Dendritic cell treated with granulocyte-macrophage colony-stimulating factor and Interleukin-4, amounts not matched to agents 40 ng/mL and 50 ng/mL, for 4 days (primary cell): ENCODE data around the gene OR6F1.
"Not testable (repeated sequence)": the region's sequence is repeated elsewhere in the genome, so short reads cannot be mapped to it uniquely, and the experiment has no call there.

Experiments used
- H3K27ac Mint-ChIP-seq: one replicate; pipeline ENCODE4 v1.8.0; 2022; ENCODE audit warnings: mild to moderate bottlenecking, mixed read lengths
- H3K27me3 Mint-ChIP-seq: one replicate; pipeline ENCODE4 v1.8.0; 2022; ENCODE audit warnings: mild to moderate bottlenecking, mixed read lengths
- H3K36me3 Mint-ChIP-seq: one replicate; pipeline ENCODE4 v1.8.0; 2022; ENCODE audit warnings: low read depth, mixed read lengths
- H3K4me1 Mint-ChIP-seq: one replicate; pipeline ENCODE4 v1.8.0; 2022; ENCODE audit warnings: low read depth, mixed read lengths
- H3K4me3 Mint-ChIP-seq: one replicate; pipeline ENCODE4 v1.8.0; 2022; ENCODE audit warnings: mild to moderate bottlenecking, moderate library complexity, mixed read lengths
- H3K9me3 Mint-ChIP-seq: one replicate; pipeline ENCODE4 v1.8.0; 2022; ENCODE audit warnings: mixed read lengths
- intact Hi-C: fragments of 100-400 bp; cut with micrococcal nuclease; formaldehyde crosslinking; loops from one replicate; pipeline ENCODE4 v1.15.0; 2022

OR6F1 gene

DNA sequence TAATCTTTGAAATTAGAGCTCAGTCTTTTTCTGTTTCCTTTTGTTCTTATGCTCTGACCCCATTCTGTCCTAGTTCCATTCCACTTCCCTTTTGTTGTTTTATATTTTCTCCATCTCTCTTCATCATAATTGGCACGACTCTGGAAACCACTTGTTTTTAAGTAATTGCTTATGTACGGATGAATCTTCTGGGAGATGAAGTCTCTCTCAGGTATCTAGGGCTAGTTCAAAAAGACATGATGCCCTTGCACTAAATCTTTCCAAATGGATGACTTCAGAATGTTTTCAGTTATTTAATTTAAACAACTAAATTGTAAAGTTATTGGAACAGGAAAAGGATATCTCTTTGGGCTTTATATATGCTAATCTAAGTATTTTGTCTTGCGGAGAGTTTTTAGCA lies at the start of gene OR6F1:
OR6F1 (minus strand) TSS at position 101 of the 400 bp plus-strand sequence. CDS start 3,891 bp downstream, outside the sequence.
- Mint-ChIP-seq H3K4me3 (no peak within 1 kb of the TSS), H3K36me3 (no peaks in the 10 kb centered on the region), H3K4me1 (no peaks in the 10 kb centered on the region), H3K9me3 (peaks cover 8% of the 10 kb centered on the region), H3K27ac (no peak within 1 kb of the TSS), H3K27me3 (no peaks in the 10 kb centered on the region)
- intact Hi-C loops: no loop called here

GRCh38 chr1:247760456-247760855 lies 44.0 kb upstream of the OR6F1 start, which contains the start of gene OR1C1:
TSS of gene OR1C1 (minus strand) at chr1:247760556. CDS start at chr1:247758406, 2,150 bp downstream.
- intact Hi-C loops: no loop called here
- Mint-ChIP-seq H3K27me3 (no peaks in the 10 kb centered on the region), H3K36me3 (no peaks in the 10 kb centered on the region), H3K4me1 (no peaks in the 10 kb centered on the region), H3K9me3 (peaks cover 9% of the 10 kb centered on the region), H3K4me3 (no peak within 1 kb of the TSS), H3K27ac (no peak within 1 kb of the TSS)

- intact Hi-C loops, H3K36me3 Mint-ChIP-seq, H3K4me1 Mint-ChIP-seq, H3K27me3 Mint-ChIP-seq, H3K27ac Mint-ChIP-seq, H3K4me3 Mint-ChIP-seq: not testable (repeated sequence)
- peaks cover 30% of the 10 kb centered on the region for H3K9me3 Mint-ChIP-seq
Observed at GRCh38 chr1:247754311-247754710, 37.9 kb upstream of the OR6F1 start.

DNA sequence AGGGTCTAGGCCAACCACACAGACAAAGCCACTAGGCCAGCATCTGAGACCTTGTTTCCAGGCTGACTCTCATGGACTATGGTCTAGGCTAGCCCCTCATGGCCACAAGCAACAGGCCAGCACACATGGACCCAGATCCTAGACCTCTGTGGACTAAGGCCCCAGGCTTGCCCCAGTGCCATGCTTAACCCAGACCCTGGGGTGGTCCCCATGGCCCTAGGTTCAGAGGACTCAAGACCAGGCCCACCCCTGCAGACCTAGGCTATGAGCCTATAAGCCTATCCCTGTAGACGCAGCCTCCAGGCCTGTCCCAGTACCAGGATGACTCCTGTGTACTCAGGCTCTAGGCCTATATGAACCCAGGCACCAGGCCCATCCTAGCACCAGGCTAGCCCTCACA lies 33.4 kb upstream of the OR6F1 start:
- Mint-ChIP-seq H3K4me1 (no peaks in the 10 kb centered on the region), H3K4me3 (no peak overlapping the region), H3K36me3 (no peaks in the 10 kb centered on the region), H3K9me3 (peaks cover 24% of the 10 kb centered on the region), H3K27ac (no peak overlapping the region), H3K27me3 (no peaks in the 10 kb centered on the region)
- intact Hi-C loops: no loop called here

DNA sequence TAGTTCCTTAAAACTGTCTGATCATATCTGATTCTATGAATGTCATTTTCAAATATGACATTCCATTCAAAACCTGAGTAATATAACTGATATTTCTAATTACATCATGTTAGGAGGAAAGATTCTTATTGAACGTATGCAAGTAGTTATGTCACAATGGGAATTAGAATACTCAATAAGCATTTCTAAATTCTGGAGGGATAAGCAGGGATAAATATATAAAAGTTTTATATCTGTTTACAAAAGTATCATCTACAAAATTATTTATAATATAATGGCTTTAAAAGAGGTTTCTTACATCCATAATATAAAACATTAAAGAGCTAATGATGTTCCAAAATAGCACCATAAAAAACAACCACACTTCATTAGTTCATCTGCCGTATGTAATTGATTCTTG lies 31.6 kb upstream of the OR6F1 start, which contains the start of gene OR14A2:
OR14A2 (minus strand) TSS at position 101 of the 400 bp plus-strand sequence.
- Mint-ChIP-seq H3K27ac (no peak within 1 kb of the TSS), H3K36me3 (no peaks in the 10 kb centered on the region), H3K4me3 (no peak within 1 kb of the TSS), H3K9me3 (peaks cover 24% of the 10 kb centered on the region), H3K4me1 (no peaks in the 10 kb centered on the region), H3K27me3 (no peaks in the 10 kb centered on the region)
- intact Hi-C loops: no loop called here

DNA sequence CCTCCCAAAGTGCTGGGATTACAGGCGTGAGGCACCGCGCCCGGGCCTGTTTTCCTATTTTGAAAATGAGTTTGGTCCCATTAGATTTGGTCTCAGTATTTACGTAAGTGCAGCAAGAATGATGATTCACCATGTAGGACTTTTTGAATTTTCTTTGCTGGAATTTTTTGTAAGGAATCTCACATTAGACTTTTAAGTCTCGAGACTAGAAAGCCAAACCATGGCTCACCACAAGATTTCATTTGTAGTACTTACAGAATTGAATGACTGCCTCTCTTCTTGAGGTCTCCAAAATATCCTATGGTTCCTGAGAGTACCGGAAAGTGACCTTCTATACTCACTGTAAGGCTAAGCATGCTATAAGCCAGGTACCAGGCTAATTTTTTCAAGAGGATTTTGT lies 31.2 kb upstream of the OR6F1 start:
- intact Hi-C loops: no loop called here
- Mint-ChIP-seq H3K4me3 (no peak overlapping the region), H3K4me1 (no peaks in the 10 kb centered on the region), H3K27ac (no peak overlapping the region), H3K9me3 (peaks cover 24% of the 10 kb centered on the region), H3K27me3 (no peaks in the 10 kb centered on the region), H3K36me3 (no peaks in the 10 kb centered on the region)

DNA sequence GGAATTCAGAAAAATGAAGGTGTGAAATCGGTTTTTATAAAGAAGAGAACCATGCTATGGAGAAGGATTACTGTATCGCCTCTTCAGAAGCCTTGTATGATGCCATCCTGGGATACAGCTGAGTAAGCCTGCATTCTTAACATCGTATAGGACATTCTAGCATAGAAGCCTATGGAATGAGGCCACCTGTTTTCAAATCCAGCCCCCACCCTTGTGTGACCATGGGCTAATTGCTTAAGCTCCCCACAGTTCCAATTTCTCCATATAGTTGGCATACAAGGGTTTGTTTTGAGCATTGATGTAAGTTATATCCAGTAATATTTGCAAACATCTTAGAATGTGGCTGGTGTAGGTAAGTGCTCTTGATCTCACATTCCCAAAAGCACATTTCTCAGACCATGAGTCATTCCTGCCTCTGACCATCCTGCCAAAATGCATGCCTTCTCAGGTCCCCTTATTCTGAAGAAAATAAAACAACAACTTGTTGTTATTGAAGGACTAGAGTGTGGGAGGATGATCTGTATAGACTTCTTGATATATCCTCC lies 30.0 kb upstream of the OR6F1 start:
- intact Hi-C loops: no loop called here
- no peaks in the 10 kb centered on the region for H3K36me3 Mint-ChIP-seq
- H3K9me3 Mint-ChIP-seq: peaks cover 24% of the 10 kb centered on the region
- no peaks in the 10 kb centered on the region for H3K27me3 Mint-ChIP-seq
- H3K27ac Mint-ChIP-seq: no peak overlapping the region
- no peak overlapping the region for H3K4me3 Mint-ChIP-seq
- H3K4me1 Mint-ChIP-seq: no peaks in the 10 kb centered on the region

DNA sequence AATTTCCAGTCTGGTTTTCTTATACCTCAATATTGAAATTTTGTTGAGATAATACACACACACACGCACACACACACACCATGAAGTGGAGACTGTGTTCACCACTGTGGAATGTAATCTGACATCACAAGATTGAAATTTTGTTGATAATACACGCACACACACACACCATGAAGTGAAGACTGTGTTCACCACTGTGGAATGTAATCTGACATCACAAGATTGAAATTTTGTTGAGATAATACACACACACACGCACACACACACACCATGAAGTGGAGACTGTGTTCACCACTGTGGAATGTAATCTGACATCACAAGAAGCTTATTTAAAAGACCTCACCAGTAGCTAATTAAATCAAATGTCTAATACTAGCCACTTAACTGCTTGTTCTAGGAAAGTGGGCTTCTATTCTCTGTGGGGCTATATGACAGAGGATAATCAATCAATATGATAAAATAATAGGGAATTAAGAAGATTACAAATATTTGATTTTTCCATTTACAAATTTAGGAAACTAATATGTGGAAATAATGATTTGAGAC lies 25.8 kb upstream of the OR6F1 start:
- H3K4me1 Mint-ChIP-seq, H3K9me3 Mint-ChIP-seq, H3K27me3 Mint-ChIP-seq, H3K36me3 Mint-ChIP-seq, H3K27ac Mint-ChIP-seq, H3K4me3 Mint-ChIP-seq, intact Hi-C loops: not testable (repeated sequence)

DNA sequence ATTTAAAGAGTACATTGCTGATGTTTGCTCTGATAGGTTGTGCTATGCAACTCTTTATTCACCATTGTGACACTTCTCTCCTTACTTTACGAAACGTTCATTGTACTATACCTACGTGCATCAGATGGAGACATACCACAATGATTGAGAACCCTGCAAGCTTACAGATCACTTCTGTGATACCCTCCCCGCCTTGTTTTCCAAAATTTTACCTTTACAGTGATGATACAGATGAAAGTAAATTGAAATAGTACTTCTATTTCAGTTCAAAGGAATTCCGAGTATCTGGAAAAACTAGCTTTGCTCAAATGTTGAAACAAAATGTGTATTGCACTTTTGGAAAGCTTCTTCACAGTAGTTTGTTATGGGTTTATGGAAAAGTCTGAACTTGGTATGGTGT lies 25.3 kb upstream of the OR6F1 start:
- H3K27me3 Mint-ChIP-seq: no peaks in the 10 kb centered on the region
- no peaks in the 10 kb centered on the region for H3K9me3 Mint-ChIP-seq
- no peaks in the 10 kb centered on the region for H3K4me1 Mint-ChIP-seq
- intact Hi-C loops: no loop called here
- no peaks in the 10 kb centered on the region for H3K36me3 Mint-ChIP-seq
- no peak overlapping the region for H3K4me3 Mint-ChIP-seq
- no peak overlapping the region for H3K27ac Mint-ChIP-seq

- Mint-ChIP-seq H3K4me3 (no peak overlapping the region), H3K9me3 (no peaks in the 10 kb centered on the region), H3K4me1 (no peaks in the 10 kb centered on the region), H3K27me3 (no peaks in the 10 kb centered on the region), H3K27ac (no peak overlapping the region), H3K36me3 (no peaks in the 10 kb centered on the region)
- intact Hi-C loops: no loop called here
Observed at GRCh38 chr1:247740721-247741120, 24.3 kb upstream of the OR6F1 start.

DNA sequence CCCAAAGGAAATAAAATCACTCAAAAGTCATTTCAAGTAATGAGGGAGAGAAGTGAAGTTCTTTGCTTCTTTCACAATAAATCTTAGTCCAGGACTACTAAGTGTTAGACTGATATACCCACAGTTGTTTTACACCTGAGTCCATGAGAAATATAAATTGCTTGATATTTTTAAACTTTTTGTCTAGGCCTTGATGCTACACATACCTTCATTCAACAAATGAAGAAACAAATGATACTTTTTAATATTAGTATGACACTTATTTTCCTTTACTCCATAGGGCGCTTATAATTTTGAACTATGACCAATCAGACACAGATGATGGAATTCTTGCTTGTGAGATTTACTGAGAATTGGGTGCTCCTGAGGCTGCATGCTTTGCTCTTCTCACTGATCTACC lies 21.9 kb upstream of the OR6F1 start, which contains the start of gene OR14K1:
OR14K1 (plus strand) TSS at position 301 of the 400 bp plus-strand sequence; CDS start at position 301, 0 bp downstream.
- intact Hi-C loops: no loop called here
- no peaks in the 10 kb centered on the region for H3K4me1 Mint-ChIP-seq
- no peaks in the 10 kb centered on the region for H3K27me3 Mint-ChIP-seq
- no peaks in the 10 kb centered on the region for H3K36me3 Mint-ChIP-seq
- no peaks in the 10 kb centered on the region for H3K9me3 Mint-ChIP-seq
- H3K27ac Mint-ChIP-seq: no peak within 1 kb of the TSS
- H3K4me3 Mint-ChIP-seq: no peak within 1 kb of the TSS

DNA sequence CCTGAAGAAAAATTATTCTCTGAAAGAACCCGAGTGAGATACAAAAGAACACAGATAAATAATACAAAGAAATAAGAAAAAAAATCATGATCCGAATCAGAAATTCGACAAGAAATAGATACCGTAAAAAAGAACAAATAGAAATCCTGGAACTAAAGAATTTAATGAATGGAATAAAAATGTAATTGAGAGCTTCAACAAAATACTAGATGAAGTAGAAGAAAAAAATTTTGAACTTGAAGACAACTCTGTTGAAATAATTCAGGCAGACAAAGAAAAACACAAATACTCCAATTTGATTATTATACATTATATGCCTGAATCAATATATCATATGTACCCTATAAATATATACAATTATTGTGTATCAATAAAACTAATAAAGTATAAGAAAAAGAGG lies 4.8 kb upstream of the OR6F1 start:
- Mint-ChIP-seq H3K36me3 (no peaks in the 10 kb centered on the region), H3K9me3 (peaks cover 11% of the 10 kb centered on the region), H3K4me3 (no peak overlapping the region), H3K27me3 (no peaks in the 10 kb centered on the region), H3K27ac (no peak overlapping the region), H3K4me1 (no peaks in the 10 kb centered on the region)
- intact Hi-C loops: no loop called here

DNA sequence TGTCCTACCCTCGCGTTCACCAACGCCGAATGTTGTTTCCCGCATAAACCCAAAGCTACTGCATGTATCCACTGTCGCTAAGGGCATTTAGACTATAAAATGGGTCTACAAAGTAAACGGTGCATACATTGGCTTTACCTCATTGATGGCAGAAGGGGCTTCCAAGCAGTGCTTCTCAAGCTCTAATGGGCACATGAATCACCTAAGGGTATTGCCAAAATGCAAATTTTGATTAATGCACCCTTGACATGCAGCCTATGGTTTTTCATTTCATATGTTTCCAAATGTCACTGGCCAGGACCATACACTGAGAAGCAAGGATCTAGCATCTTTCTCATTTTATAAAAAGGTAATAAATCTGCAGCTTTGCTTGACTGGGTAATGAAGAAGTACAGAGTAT lies 2.7 kb downstream of the OR6F1 start:
- H3K27me3 Mint-ChIP-seq: no peaks in the 10 kb centered on the region
- H3K36me3 Mint-ChIP-seq: no peaks in the 10 kb centered on the region
- H3K9me3 Mint-ChIP-seq: peaks cover 20% of the 10 kb centered on the region
- intact Hi-C loops: no loop called here
- no peak overlapping the region for H3K27ac Mint-ChIP-seq
- H3K4me1 Mint-ChIP-seq: no peaks in the 10 kb centered on the region
- H3K4me3 Mint-ChIP-seq: no peak overlapping the region

DNA sequence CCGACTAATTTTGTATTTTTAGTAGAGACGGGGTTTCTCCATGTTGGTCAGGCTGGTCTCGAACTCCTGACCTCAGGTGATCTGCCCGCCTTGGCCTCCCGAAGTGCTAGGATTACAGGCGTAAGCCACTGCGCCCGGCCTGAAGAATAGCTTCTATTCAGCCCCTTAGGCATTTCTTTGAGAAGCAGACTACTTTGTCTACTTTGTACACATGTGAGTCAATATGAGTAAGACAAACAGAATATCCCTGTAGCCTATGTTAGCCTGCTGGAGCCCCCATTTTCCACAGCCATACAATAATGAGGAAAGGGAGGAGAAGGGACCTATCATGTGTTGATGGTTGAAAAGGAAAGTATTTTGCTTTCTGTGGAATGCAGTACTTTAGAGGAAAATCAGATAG lies 5.8 kb downstream of the OR6F1 start:
- H3K4me1 Mint-ChIP-seq, H3K4me3 Mint-ChIP-seq, H3K36me3 Mint-ChIP-seq, H3K27ac Mint-ChIP-seq, H3K27me3 Mint-ChIP-seq, intact Hi-C loops: not testable (repeated sequence)
- H3K9me3 Mint-ChIP-seq: peaks cover 20% of the 10 kb centered on the region

DNA sequence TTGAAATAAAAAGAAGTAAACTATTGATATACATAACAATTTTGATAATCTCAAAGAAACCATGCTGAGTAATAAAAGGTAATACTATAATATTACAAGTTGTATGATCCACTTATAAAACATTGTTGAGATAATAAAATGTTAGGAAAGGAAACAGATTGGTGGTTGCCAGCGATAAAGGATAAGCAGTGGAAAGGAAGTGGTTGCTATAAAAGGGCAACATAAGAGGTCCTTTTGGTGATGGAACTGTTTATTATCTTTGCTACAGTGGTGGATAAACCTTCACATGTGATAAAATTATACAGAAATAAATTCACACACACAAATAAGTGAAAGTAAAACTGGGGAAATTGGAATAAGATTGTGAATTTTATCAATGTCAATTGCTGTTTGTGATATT lies 15.1 kb downstream of the OR6F1 start:
- no peaks in the 10 kb centered on the region for H3K27me3 Mint-ChIP-seq
- H3K4me3 Mint-ChIP-seq: no peak overlapping the region
- no peaks in the 10 kb centered on the region for H3K36me3 Mint-ChIP-seq
- H3K9me3 Mint-ChIP-seq: no peaks in the 10 kb centered on the region
- no peaks in the 10 kb centered on the region for H3K4me1 Mint-ChIP-seq
- intact Hi-C loops: no loop called here
- no peak overlapping the region for H3K27ac Mint-ChIP-seq
